OCI-LY3 (cell line): ENCODE measurements around the gene RFX4.

ENCODE experiments used
- H2AFZ ChIP-seq: fragments of 200-600, 300-600 bp; shearing (Covaris generic); 2 replicates; pipeline ENCODE4 v1.6.0; 2014; ENCODE audit warnings: antibody characterized with exemption, low read depth, low read length
- H3K27ac ChIP-seq: fragments of 200-600, 300-600 bp; sonication (generic); 2 replicates; pipeline ENCODE4 v1.5.1; 2014; ENCODE audit warnings: mild to moderate bottlenecking, low read length, moderate library complexity, mixed read lengths
- H3K27me3 ChIP-seq: fragments of 200-600, 300-600 bp; sonication (generic); 2 replicates; pipeline ENCODE4 v1.6.1; 2014; ENCODE audit warnings: low read depth, low read length, mixed read lengths
- H3K36me3 ChIP-seq: fragments of 200-600, 300-600 bp; sonication (generic); replicated peaks from 2 replicates; pipeline ENCODE3; 2014; ENCODE audit warnings: low read depth, low read length, mixed read lengths
- H3K4me1 ChIP-seq: fragments of 300-600, 200-600 bp; sonication (generic); 2 replicates; pipeline ENCODE4 v1.6.1; 2014; ENCODE audit warnings: low read length, mixed read lengths
- H3K4me2 ChIP-seq: fragments of 200-600, 300-600 bp; sonication (generic); 2 replicates; pipeline ENCODE4 v1.6.1; 2014; ENCODE audit warnings: low read length, mixed read lengths
- H3K4me3 ChIP-seq: fragments of 300-600, 200-600 bp; sonication (generic); 2 replicates; pipeline ENCODE4 v1.5.1; 2014; ENCODE audit warnings: antibody characterized with exemption, mild to moderate bottlenecking, low read length, moderate library complexity
- H3K79me2 ChIP-seq: fragments of 300-600, 200-600 bp; shearing (Covaris generic); 2 replicates; pipeline ENCODE4 v1.6.1; 2014; ENCODE audit warnings: mild to moderate bottlenecking, low read length, mixed read lengths
- H3K9ac ChIP-seq: fragments of 300-600, 200-600 bp; shearing (Covaris generic); 2 replicates; pipeline ENCODE4 v1.6.0; 2014; ENCODE audit warnings: mild to moderate bottlenecking, low read length, moderate library complexity
- H3K9me3 ChIP-seq: fragments of 200-600, 300-600 bp; shearing (Covaris generic); 2 replicates; pipeline ENCODE4 v1.6.1; 2014; ENCODE audit warnings: low read length, mixed read lengths; ENCODE audit not compliant: insufficient read depth
- H4K20me1 ChIP-seq: fragments of 200-600, 300-600 bp; sonication (generic); 2 replicates; pipeline ENCODE4 v1.6.1; 2016; ENCODE audit warnings: low read length, mixed read lengths; ENCODE audit not compliant: insufficient read depth
- CTCF ChIP-seq: fragments of 200-600, 300-600 bp; sonication (generic); IDR thresholded peaks from 2 replicates; pipeline ENCODE4 v1.5.1; 2014; ENCODE audit warnings: antibody characterized with exemption, low read length, low read depth
- EZH2phosphoT487 ChIP-seq: fragments of 200-600 bp; shearing (Covaris generic); IDR thresholded peaks from 2 replicates; pipeline ENCODE4 v1.6.1; 2018; ENCODE audit warnings: antibody characterized with exemption, mixed run types, low read depth

RFX4 gene

DNA sequence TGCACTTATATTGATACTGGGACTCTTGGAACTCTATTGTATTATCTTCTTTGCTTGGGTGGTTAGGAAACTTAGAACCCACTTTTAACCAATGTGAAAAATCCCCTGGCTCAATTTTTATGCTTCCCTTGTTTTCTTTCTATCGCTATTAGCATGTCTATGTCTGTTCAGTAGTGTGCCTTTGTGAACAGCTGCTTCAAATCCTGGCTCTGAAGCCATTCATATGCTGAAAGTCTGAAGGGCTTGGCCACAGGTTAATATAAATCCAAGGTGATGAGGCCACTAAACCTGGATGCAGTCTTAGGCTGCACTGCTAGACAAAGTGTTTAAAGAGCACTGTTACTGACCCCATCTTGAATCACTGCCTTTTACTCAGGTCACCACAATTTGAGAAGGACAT lies 96.8 kb downstream of the RFX4 start:
- Histone ChIP-seq H3K79me2 (no peaks in the 10 kb centered on the region), H3K4me3 (no peak overlapping the region), H3K9ac (no peak overlapping the region), H4K20me1 (no peaks in the 10 kb centered on the region), H3K36me3 (no peaks in the 10 kb centered on the region), H3K27ac (no peak overlapping the region), H3K9me3 (no peaks in the 10 kb centered on the region), H3K4me1 (no peaks in the 10 kb centered on the region), H2AFZ (no peak overlapping the region), H3K27me3 (peaks cover 20% of the 10 kb centered on the region), H3K4me2 (no peak overlapping the region)
- no peak for TF ChIP-seq EZH2phosphoT487
- no peak for TF ChIP-seq CTCF

DNA sequence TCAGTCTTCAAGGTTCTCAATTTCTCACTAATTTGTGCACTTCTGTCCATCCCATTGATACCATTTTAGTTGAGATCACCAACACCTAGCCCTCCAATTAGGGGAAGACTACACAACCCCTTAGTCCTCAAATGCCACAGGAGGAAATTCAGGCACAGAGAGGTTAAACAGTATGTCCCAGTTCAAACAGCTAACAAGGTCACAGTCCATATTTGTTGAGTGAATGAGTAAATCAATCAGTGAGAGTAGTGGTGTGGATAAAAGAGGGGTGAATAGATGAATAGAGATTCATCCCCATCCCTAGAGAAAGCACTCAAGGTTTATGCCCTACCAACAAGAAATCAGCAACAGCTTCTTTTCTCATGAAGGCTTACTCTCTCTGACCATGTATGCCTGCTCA lies 97.5 kb downstream of the RFX4 start:
- Histone ChIP-seq H4K20me1 (no peaks in the 10 kb centered on the region), H3K4me2 (no peak overlapping the region), H2AFZ (no peak overlapping the region), H3K9ac (no peak overlapping the region), H3K27me3 (peaks cover 20% of the 10 kb centered on the region), H3K4me1 (no peaks in the 10 kb centered on the region), H3K79me2 (no peaks in the 10 kb centered on the region), H3K9me3 (no peaks in the 10 kb centered on the region), H3K36me3 (no peaks in the 10 kb centered on the region), H3K27ac (no peak overlapping the region), H3K4me3 (no peak overlapping the region)
- no peak for TF ChIP-seq CTCF
- no peak for TF ChIP-seq EZH2phosphoT487

GRCh38 chr12:106681210-106681609 lies 98.4 kb downstream of the RFX4 start:
- Histone ChIP-seq H3K79me2 (no peaks in the 10 kb centered on the region), H2AFZ (no peak overlapping the region), H3K4me1 (no peaks in the 10 kb centered on the region), H3K4me2 (no peak overlapping the region), H3K36me3 (no peaks in the 10 kb centered on the region), H3K4me3 (no peak overlapping the region), H4K20me1 (no peaks in the 10 kb centered on the region), H3K9me3 (no peaks in the 10 kb centered on the region), H3K27me3 (peaks cover 20% of the 10 kb centered on the region), H3K27ac (no peak overlapping the region), H3K9ac (no peak overlapping the region)
- TF ChIP-seq CTCF (no peak), EZH2phosphoT487 (no peak)

- TF ChIP-seq EZH2phosphoT487: no peak
- peak; percentile 37 for TF ChIP-seq CTCF
- H3K4me1 ChIP-seq: no peaks in the 10 kb centered on the region
- no peak overlapping the region for H3K4me3 ChIP-seq
- no peaks in the 10 kb centered on the region for H3K79me2 ChIP-seq
- no peaks in the 10 kb centered on the region for H3K36me3 ChIP-seq
- H4K20me1 ChIP-seq: no peaks in the 10 kb centered on the region
- H3K9me3 ChIP-seq: no peaks in the 10 kb centered on the region
- peaks cover 16% of the 10 kb centered on the region for H3K27me3 ChIP-seq
- H2AFZ ChIP-seq: no peak overlapping the region
- H3K9ac ChIP-seq: no peak overlapping the region
- no peak overlapping the region for H3K27ac ChIP-seq
- no peak overlapping the region for H3K4me2 ChIP-seq
Observed at GRCh38 chr12:106682594-106683234, 99.9 kb downstream of the RFX4 start.
